K562 (cell line): ENCODE results near the gene ACAP2. TPM values are rescaled to one million over a fixed set of nuclear protein-coding genes. Genes with fewer than 3 reads are reported as not detected.

Source experiments
- BHLHE40 ChIP-seq: IDR thresholded peaks from 2 replicates; pipeline ENCODE4 v1.6.1; 2011; ENCODE audit warnings: low read length, improper control_type of control experiment
- DPF2 ChIP-seq: fragments of 450-650 bp; IDR thresholded peaks from 2 replicates; pipeline ENCODE4 v1.6.1; 2016
- ELF2 ChIP-seq: fragments of 250-450 bp; sonication (Bioruptor Pico); IDR thresholded peaks from 2 replicates; pipeline ENCODE4 v1.5.0; 2021; ENCODE audit warnings: mild to moderate bottlenecking
- FOXJ2 ChIP-seq: fragments of 200-800 bp; sonication (Bioruptor generic); IDR thresholded peaks from 2 replicates; pipeline ENCODE4 v1.6.1; 2016; ENCODE audit warnings: missing genetic modification characterization, missing compliant biosample characterization
- IRF2 ChIP-seq: sonication (generic); formaldehyde crosslinking; IDR thresholded peaks from 2 replicates; pipeline ENCODE4 v1.8.1; 2022; ENCODE audit warnings: mild to moderate bottlenecking, missing genetic modification reagents
- LARP7 ChIP-seq: fragments of 450-650 bp; IDR thresholded peaks from 2 replicates; pipeline ENCODE4 v1.6.1; 2016
- LEF1 ChIP-seq: fragments of 450-650 bp; IDR thresholded peaks from 2 replicates; pipeline ENCODE4 v1.6.1; 2016; ENCODE audit warnings: mild to moderate bottlenecking
- MECOM ChIP-seq: fragments of 250-450 bp; sonication (Bioruptor Pico); IDR thresholded peaks from 2 replicates; pipeline ENCODE4 v1.8.0; 2022; ENCODE audit warnings: inconsistent platforms
- MEF2D ChIP-seq: conservative IDR thresholded peaks from 2 replicates; pipeline ENCODE4 v1.6.1; 2016; ENCODE audit warnings: low read depth, missing genetic modification characterization, missing compliant biosample characterization
- PHTF2 ChIP-seq: fragments of 250-450 bp; sonication (Bioruptor Pico); IDR thresholded peaks from 2 replicates; pipeline ENCODE4 v1.5.0; 2021; ENCODE audit warnings: mild to moderate bottlenecking
- RAD51 ChIP-seq: fragments of 450-650 bp; IDR thresholded peaks from 2 replicates; pipeline ENCODE4 v1.7.1; 2016; ENCODE audit warnings: low read depth, mild to moderate bottlenecking, borderline replicate concordance
- SP2 ChIP-seq: IDR thresholded peaks from 2 replicates; pipeline ENCODE4 v1.6.1; 2011; ENCODE audit warnings: mild to moderate bottlenecking, low read depth, low read length, moderate library complexity; ENCODE audit not compliant: poor library complexity, severe bottlenecking; ENCODE audit errors: extremely low read depth
- STAT5A ChIP-seq: IDR thresholded peaks from 2 replicates; pipeline ENCODE4 v1.6.1; 2012; ENCODE audit warnings: low read length, inconsistent platforms, borderline replicate concordance
- TARDBP ChIP-seq: fragments of 450-650 bp; IDR thresholded peaks from 2 replicates; pipeline ENCODE4 v1.6.1; 2016
- TCFL5 ChIP-seq: fragments of 250-450 bp; sonication (Bioruptor Pico); conservative IDR thresholded peaks from 2 replicates; pipeline ENCODE4 v1.6.1; 2021; ENCODE audit warnings: mild to moderate bottlenecking, moderate library complexity, matching md5 sums
- TSHZ1 ChIP-seq: fragments of 250-450 bp; sonication (Bioruptor Pico); IDR thresholded peaks from 2 replicates; pipeline ENCODE4 v1.4.0; 2020; ENCODE audit warnings: mild to moderate bottlenecking, moderate library complexity
- USF1 ChIP-seq: sonication (generic); formaldehyde crosslinking; IDR thresholded peaks from 2 replicates; pipeline ENCODE4 v1.9.0; 2022; ENCODE audit warnings: mild to moderate bottlenecking, missing genetic modification reagents
- XRCC5 ChIP-seq: fragments of 200-400 bp; formaldehyde crosslinking; IDR thresholded peaks from 2 replicates; pipeline ENCODE4 v1.6.1; 2017; ENCODE audit warnings: low read depth, mild to moderate bottlenecking, low read length
- ZNF174 ChIP-seq: fragments of 250-450 bp; sonication (Bioruptor Pico); IDR thresholded peaks from 2 replicates; pipeline ENCODE4 v1.4.0; 2020; ENCODE audit warnings: mild to moderate bottlenecking
- ZNF239 ChIP-seq: fragments of 250-450 bp; sonication (Bioruptor Pico); IDR thresholded peaks from 2 replicates; pipeline ENCODE4 v1.4.0; 2020; ENCODE audit warnings: mild to moderate bottlenecking
- ZNF57 ChIP-seq: fragments of 450-650 bp; formaldehyde crosslinking; IDR thresholded peaks from 2 replicates; pipeline ENCODE4 v1.4.0; 2020; ENCODE audit warnings: mild to moderate bottlenecking, moderate library complexity
- ZNF589 ChIP-seq: fragments of 200-800 bp; sonication (Bioruptor generic); IDR thresholded peaks from 2 replicates; pipeline ENCODE4 v1.6.1; 2016; ENCODE audit warnings: low read depth, missing genetic modification characterization, missing compliant biosample characterization
- polyA plus RNA-seq, 8 experiments: library from polyadenylated mRNA; depleted of rRNA in 4 of 8; stranded (reverse) in 5 of 8; unstranded in 3 of 8; fragments of >200 nt; fragmentation: Nextera tagmentation in 2 of 8; fragmentation: Illumina TruSeq in 1 of 8; extraction: Ambion mirVana in 2 of 8; extraction: Trizol in 1 of 8; gene quantifications; 2 replicates each; pipeline versions ENCODE4 v1.2.1 to v1.2.3, GENCODE V29; 2011 to 2014; ENCODE audit warnings: inconsistent platforms in 1 of 8, missing spikeins in 1 of 8
- total RNA-seq, 7 experiments: library from RNA; depleted of rRNA in 6 of 7; stranded (reverse); fragments of >200 nt in 6 of 7; fragmentation: Illumina TruSeq in 2 of 7; extraction: Trizol in 2 of 7; gene quantifications; 2 replicates each; pipeline versions ENCODE4 v1.2.1 to v1.2.3, GENCODE V29; 2011 to 2021; ENCODE audit warnings: low replicate concordance in 1 of 7
- TF ChIP-seq, protein P1 (sequence below): sonication (generic); formaldehyde crosslinking; IDR thresholded peaks from 2 replicates; pipeline ENCODE4 v1.9.0; 2022; ENCODE audit warnings: mild to moderate bottlenecking, missing genetic modification reagents
- TF ChIP-seq, protein P2 (sequence below): fragments of 450-650 bp; formaldehyde crosslinking; IDR thresholded peaks from 2 replicates; pipeline ENCODE4 v1.4.0; 2022; ENCODE audit warnings: missing genetic modification characterization
- TF ChIP-seq, protein P3 (sequence below): conservative IDR thresholded peaks from 2 replicates; pipeline ENCODE4 v1.6.1; 2011; ENCODE audit warnings: low read depth, mild to moderate bottlenecking, low read length; ENCODE audit not compliant: control insufficient read depth

ACAP2 gene
- total and polyA plus RNA-seq, 9 of the 15 experiments (the other 6 are each of a cell fraction or from before 2014, with no cell fraction given), result 10.6 to 52.7 (median 34.4) TPM

- TF ChIP-seq RAD51, result no peak
- no peak for TF ChIP-seq FOXJ2 (tag)
- TF ChIP-seq MEF2D (tag), result no peak
- TF ChIP-seq BHLHE40, result no peak
- no peak for TF ChIP-seq XRCC5
- peak; percentile 61; the same call in 1 of the 2 replicates for TF ChIP-seq STAT5A
- TF ChIP-seq, protein P1, sequence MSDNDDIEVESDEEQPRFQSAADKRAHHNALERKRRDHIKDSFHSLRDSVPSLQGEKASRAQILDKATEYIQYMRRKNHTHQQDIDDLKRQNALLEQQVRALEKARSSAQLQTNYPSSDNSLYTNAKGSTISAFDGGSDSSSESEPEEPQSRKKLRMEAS (CRISPR knock-in tag), result no peak
- TF ChIP-seq USF1 (CRISPR knock-in tag), result no peak
- TF ChIP-seq ZNF239 (CRISPR knock-in tag), result no peak
- TF ChIP-seq ZNF57 (CRISPR knock-in tag), result no peak
- TF ChIP-seq IRF2 (CRISPR knock-in tag), result no peak
- TF ChIP-seq LARP7, result no peak
- no peak for TF ChIP-seq ELF2 (CRISPR knock-in tag)
- TF ChIP-seq TARDBP, result no peak
- peak; percentile 29; the same call in 1 of the 2 replicates for TF ChIP-seq LEF1
- no peak for TF ChIP-seq TSHZ1 (CRISPR knock-in tag)
- TF ChIP-seq TCFL5 (CRISPR knock-in tag), result no peak
- TF ChIP-seq, protein P2, sequence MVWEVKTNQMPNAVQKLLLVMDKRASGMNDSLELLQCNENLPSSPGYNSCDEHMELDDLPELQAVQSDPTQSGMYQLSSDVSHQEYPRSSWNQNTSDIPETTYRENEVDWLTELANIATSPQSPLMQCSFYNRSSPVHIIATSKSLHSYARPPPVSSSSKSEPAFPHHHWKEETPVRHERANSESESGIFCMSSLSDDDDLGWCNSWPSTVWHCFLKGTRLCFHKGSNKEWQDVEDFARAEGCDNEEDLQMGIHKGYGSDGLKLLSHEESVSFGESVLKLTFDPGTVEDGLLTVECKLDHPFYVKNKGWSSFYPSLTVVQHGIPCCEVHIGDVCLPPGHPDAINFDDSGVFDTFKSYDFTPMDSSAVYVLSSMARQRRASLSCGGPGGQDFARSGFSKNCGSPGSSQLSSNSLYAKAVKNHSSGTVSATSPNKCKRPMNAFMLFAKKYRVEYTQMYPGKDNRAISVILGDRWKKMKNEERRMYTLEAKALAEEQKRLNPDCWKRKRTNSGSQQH, result no peak
- TF ChIP-seq PHTF2 (CRISPR knock-in tag), result no peak
- TF ChIP-seq SP2, result no peak
- TF ChIP-seq DPF2, result peak; percentile 88
- no peak for TF ChIP-seq ZNF174 (CRISPR knock-in tag)
- TF ChIP-seq MECOM, result no peak
- no peak for TF ChIP-seq ZNF589
- TF ChIP-seq, protein P3, sequence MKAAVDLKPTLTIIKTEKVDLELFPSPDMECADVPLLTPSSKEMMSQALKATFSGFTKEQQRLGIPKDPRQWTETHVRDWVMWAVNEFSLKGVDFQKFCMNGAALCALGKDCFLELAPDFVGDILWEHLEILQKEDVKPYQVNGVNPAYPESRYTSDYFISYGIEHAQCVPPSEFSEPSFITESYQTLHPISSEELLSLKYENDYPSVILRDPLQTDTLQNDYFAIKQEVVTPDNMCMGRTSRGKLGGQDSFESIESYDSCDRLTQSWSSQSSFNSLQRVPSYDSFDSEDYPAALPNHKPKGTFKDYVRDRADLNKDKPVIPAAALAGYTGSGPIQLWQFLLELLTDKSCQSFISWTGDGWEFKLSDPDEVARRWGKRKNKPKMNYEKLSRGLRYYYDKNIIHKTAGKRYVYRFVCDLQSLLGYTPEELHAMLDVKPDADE, result no peak
Observed at GRCh38 chr3:195460091-195460713, 17.4 kb upstream of the ACAP2 start (continued).
